ENCODE data around the gene UBA52.

Gene UBA52

GRCh38 chr19:18608805-18609716 is 37.4 kb downstream of the UBA52 start:
- Histone ChIP-seq H3K27me3 (peaks cover 95% of the 10 kb centered on the region), H3K4me3 (ENCODE audit: low read depth, low read length) (no peak overlapping the region), H3K4me1 (no peaks in the 10 kb centered on the region), H3K36me3 (no peaks in the 10 kb centered on the region), H3K9me3 (no peaks in the 10 kb centered on the region)
- DNase-seq, result no peak
- no peak for TF ChIP-seq CTCF (IDR thresholded peaks at IDR 0.05; ENCODE audit: low read depth, low read length)

- H3K4me1 ChIP-seq, result no peaks in the 10 kb centered on the region
- no peak overlapping the region for H3K4me3 ChIP-seq (ENCODE audit: low read depth, low read length)
- DNase-seq, result no peak
Measured at GRCh38 chr19:18609717-18610051, 38.0 kb downstream of the UBA52 start.

GRCh38 chr19:18610245-18610555 is 38.5 kb downstream of the UBA52 start:
- Histone ChIP-seq H3K4me3 (ENCODE audit: low read depth, low read length) (no peak overlapping the region), H3K36me3 (no peaks in the 10 kb centered on the region), H3K27me3 (peaks cover 94% of the 10 kb centered on the region), H3K9me3 (no peaks in the 10 kb centered on the region), H3K4me1 (no peaks in the 10 kb centered on the region)
- DNase-seq, result no peak
- TF ChIP-seq CTCF (IDR thresholded peaks at IDR 0.05; ENCODE audit: low read depth, low read length), result no peak

More at GRCh38 chr19:18609717-18610051, 38.0 kb downstream of the UBA52 start:
- Histone ChIP-seq H3K36me3 (no peaks in the 10 kb centered on the region), H3K27me3 (peaks cover 95% of the 10 kb centered on the region), H3K9me3 (no peaks in the 10 kb centered on the region)
- TF ChIP-seq CTCF (IDR thresholded peaks at IDR 0.05; ENCODE audit: low read depth, low read length), result no peak

- no peaks in the 10 kb centered on the region for H3K36me3 ChIP-seq
- H3K4me1 ChIP-seq, result no peaks in the 10 kb centered on the region
- no peak for TF ChIP-seq CTCF (IDR thresholded peaks at IDR 0.05; ENCODE audit: low read depth, low read length)
- peaks cover 92% of the 10 kb centered on the region for H3K27me3 ChIP-seq
- DNase-seq, result no peak
- no peak overlapping the region for H3K4me3 ChIP-seq (ENCODE audit: low read depth, low read length)
- no peaks in the 10 kb centered on the region for H3K9me3 ChIP-seq
Measured at GRCh38 chr19:18610556-18611326, 39.1 kb downstream of the UBA52 start.

GRCh38 chr19:18611327-18612050 is 39.8 kb downstream of the UBA52 start:
- TF ChIP-seq CTCF (IDR thresholded peaks at IDR 0.05; ENCODE audit: low read depth, low read length), result no peak
- Histone ChIP-seq H3K4me3 (ENCODE audit: low read depth, low read length) (no peak overlapping the region), H3K9me3 (no peaks in the 10 kb centered on the region), H3K36me3 (no peaks in the 10 kb centered on the region), H3K4me1 (no peaks in the 10 kb centered on the region), H3K27me3 (peaks cover 85% of the 10 kb centered on the region)
- no peak for DNase-seq
